COLO668 (cell line): ENCODE measurements around the gene TBC1D10A.
A peak's percentile ranks its signal among the peaks of the same experiment; 100 is the strongest.

ENCODE experiments used
- DNase-seq: peaks from one replicate; lab custom pipeline; 2025; ENCODE audit not compliant: unreplicated experiment; lab: John Stamatoyannopoulos, UW

Gene TBC1D10A, protein sequence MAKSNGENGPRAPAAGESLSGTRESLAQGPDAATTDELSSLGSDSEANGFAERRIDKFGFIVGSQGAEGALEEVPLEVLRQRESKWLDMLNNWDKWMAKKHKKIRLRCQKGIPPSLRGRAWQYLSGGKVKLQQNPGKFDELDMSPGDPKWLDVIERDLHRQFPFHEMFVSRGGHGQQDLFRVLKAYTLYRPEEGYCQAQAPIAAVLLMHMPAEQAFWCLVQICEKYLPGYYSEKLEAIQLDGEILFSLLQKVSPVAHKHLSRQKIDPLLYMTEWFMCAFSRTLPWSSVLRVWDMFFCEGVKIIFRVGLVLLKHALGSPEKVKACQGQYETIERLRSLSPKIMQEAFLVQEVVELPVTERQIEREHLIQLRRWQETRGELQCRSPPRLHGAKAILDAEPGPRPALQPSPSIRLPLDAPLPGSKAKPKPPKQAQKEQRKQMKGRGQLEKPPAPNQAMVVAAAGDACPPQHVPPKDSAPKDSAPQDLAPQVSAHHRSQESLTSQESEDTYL

GRCh38 chr22:30326706-30327362 lies at the start of gene TBC1D10A:
Gene TBC1D10A (minus strand): TSS chr22:30326941. CDS start chr22:30326881, 60 bp downstream.
- peak; percentile 99 for DNase-seq

GRCh38 chr22:30375312-30375849 lies 48.6 kb upstream of the TBC1D10A start:
- DNase-seq = no peak

- no peak for DNase-seq
Measured at GRCh38 chr22:30373331-30374325, 46.9 kb upstream of the TBC1D10A start.

GRCh38 chr22:30372915-30373314 lies 46.2 kb upstream of the TBC1D10A start:
- no peak for DNase-seq

- DNase-seq = peak; percentile 43
Measured at GRCh38 chr22:30371981-30372380, 45.2 kb upstream of the TBC1D10A start.

DNA sequence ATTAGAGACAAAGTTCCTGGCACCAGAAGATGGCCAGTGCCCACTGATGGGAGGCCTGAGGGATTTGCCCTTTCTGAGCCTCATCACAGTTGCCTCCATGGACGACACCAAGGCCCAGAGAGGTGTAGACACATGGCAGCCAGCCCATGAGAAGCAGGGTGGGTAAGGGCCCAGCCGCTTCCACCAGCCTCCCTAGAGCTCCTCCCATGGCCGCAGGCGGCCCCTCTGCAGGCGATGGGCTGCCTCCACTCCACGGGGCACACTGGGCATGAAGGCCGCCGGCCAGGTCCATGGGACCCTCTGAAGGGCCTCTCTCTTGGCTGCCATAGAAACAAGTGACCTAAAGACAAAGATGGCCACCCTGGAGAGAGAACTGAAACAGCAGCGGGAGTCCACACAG lies 44.6 kb upstream of the TBC1D10A start:
- DNase-seq = no peak

GRCh38 chr22:30370641-30371230 lies 44.0 kb upstream of the TBC1D10A start:
- DNase-seq = peak; percentile 12

GRCh38 chr22:30368420-30368819 lies 41.7 kb upstream of the TBC1D10A start:
- no peak for DNase-seq

- no peak for DNase-seq
Measured at GRCh38 chr22:30365891-30366290, 39.1 kb upstream of the TBC1D10A start.

DNA sequence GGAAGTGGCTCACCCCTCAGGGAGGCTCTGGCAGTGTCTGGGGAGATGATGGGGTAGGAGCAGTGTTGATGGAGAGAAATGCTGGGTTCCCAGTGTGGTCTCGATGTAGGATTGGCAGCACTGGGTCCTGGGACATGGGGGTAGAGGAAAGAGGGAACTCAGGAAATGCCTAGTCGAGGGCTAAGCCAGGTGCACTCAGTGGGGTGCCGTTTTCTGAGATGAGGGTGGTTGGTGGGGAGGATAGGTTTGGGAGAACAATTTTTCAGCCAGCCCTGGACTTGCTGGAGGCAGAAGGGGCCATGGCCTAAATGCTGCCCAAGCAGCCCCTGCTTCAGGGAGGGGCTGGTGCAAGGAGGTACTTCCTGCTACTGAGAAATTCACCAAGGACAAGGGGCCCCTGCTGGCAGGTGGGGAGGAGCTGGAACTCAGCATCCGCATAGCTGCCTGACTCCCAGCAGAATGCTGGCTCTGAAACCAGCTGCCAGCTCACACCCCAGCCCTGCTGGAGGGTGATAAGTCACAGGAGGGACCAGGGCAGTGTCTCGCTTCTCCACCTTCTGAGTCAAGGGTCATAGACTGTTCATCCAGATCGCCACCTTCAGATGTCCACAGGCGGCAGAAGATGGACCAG lies 36.0 kb upstream of the TBC1D10A start:
- peak; percentile 30 for DNase-seq

DNA sequence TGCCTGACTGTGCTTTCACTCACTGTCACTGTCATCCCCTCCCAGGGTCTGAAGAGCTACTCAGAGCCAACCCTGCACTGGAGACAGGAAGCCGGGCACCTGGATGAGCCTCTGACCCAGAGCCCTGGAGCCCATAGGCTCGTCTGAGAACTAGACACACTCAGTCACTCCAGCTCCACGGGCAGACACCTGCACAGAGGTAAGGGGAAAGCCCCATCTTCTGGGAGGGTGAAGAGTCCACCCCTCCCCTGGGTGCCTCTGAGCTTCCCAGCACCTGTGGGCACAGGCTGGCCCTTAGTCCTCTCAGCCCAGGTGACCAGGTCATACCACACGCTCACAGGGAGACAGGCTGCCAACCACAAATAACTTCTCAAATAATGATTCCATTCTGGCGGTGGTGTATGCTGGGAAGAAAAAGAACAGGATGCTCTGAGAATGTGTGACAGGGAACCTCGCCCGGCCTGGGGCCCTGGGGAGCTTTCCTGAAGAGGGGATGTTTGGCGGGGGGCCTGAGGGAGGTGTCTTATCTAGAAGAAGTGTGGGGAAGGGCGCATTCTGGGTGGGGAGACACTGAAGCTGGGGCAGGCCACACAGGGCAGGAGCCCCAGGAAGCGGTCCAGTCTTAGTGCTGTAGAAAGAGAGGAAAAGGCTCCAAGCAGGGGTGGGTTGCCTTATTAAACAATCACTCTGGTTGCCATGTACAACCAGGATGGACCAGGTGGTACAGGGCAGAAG lies 35.3 kb upstream of the TBC1D10A start:
- DNase-seq = peak; percentile 43

DNA sequence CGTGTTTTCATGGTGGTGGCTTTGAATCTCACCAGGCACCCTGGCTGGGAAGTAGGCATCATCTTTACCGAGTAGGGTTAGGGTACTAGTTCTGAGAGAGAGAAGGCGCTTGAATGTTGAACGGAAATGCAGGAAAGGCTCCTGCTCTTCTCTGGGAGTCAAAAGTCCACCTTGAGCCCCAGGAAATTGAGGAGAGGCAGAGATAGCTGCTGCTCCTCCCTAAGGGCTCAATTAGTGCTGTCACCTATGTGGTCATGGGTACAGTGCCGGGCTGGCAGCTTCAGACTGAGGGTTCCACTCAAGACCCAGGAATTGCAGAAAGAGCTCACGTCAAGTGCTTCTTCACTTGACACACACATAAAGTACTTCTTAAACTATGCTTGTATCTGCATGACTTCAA lies 31.8 kb upstream of the TBC1D10A start:
- no peak for DNase-seq

DNA sequence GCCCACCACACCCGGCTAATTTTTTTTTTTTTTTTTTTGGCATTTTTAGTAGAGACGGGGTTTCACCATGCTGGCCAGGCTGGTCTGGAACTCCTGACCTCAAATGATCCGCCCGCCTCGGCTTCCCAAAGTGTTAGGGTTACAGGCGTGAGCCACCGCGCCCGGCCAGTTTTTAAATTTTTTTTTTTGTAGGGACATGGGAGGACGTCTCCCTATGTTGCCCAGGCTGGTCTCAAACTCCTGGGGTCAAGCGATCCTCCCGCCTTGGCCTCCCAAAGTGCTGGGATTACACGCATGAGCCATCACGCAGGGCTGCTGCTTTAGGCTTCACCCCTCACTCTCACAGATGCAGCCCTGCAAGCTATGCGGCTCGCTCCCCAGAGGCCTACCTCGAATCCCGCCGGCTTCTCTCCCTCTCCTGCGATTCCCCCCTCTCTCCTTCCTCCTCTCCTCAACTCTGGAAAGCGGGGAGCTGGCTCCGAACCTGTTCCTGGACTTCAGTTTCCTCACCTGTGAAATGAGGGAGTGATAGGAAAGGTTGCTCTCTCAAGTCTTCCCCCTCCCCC lies 31.0 kb upstream of the TBC1D10A start:
- DNase-seq = no peak

GRCh38 chr22:30357236-30357570 lies 30.5 kb upstream of the TBC1D10A start:
- DNase-seq = no peak

DNA sequence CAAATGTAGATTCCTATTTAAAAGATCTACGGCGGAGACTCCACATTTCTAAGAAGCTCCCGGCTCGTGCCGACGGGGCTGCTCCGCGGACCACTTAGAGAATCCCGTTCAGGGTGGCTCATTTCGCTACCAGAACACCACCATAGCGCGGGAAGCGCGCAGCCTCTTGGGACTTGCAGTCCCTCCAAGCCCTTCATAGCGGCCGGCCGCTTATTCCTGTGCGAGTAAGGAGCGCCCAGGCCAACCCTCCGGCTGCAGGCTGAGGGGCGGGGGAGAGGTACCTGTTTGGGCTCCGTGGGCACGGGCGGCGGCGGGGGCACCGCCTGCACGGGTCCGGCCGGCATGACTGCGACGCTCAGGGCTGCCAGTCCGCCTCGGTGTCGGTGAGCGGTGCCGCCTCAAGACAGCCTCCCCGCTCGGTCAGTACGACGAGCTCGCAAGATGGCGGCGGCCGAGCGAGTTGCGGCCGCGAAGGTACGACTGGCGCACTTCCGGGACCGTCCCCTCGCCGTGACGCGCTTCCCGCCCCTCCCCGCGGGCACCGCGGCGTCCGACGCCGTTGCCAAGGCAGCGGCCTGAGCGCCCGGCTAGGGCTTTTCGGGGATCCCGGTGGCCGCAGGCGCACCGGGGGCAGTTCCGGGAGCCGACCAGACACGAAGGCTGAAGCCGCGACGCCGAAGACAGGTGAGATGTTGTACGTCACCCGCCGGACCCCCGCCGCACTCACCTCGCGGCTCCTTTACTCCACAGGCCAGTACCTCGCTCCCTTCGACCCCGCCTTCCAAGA lies 29.9 kb upstream of the TBC1D10A start, which contains the start of the genes CCDC157 and SF3A1:
Gene CCDC157, plus strand, starts transcription at position 559 of the 787 bp plus-strand sequence. CDS start 8,994 bp downstream, outside the sequence.
Gene SF3A1, minus strand, starts transcription at position 446 of the 787 bp plus-strand sequence. Its CDS starts 102 bp downstream, at position 344.
- DNase-seq = peak; percentile 95

GRCh38 chr22:30354644-30355043 lies 27.9 kb upstream of the TBC1D10A start:
- no peak for DNase-seq

DNA sequence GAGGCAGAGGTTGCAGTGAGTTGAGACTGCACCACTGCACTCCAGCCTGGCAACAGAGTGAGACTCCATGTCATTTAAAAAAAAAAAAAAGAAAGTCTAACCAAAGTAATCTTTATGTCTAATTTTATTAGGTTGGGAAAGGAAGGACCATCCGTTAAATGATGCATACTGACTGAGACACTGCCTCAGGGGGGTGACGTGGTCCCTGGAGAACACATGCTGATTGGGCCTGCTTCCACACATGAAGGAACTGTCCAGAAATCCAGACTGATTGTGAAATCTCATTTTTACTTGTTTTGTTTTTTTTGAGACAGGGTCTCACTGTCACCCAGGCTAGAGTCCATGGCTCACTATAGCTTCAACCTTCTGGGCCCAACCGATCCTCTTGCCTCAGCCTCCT lies 24.5 kb upstream of the TBC1D10A start:
- no peak for DNase-seq

- DNase-seq = no peak
Measured at GRCh38 chr22:30348809-30349208, 22.1 kb upstream of the TBC1D10A start.
